ENCODE results near the gene ATOX1.

The ATOX1 gene

GRCh38 chr5:151697452-151697851 is 61.0 kb downstream of the ATOX1 start:
- DNase-seq (ENCODE audit: low read depth), result no peak

- DNase-seq (ENCODE audit: low read depth), result no peak
These were observed 61.9 kb downstream of the ATOX1 start for GRCh38 chr5:151696470-151697061.

DNA sequence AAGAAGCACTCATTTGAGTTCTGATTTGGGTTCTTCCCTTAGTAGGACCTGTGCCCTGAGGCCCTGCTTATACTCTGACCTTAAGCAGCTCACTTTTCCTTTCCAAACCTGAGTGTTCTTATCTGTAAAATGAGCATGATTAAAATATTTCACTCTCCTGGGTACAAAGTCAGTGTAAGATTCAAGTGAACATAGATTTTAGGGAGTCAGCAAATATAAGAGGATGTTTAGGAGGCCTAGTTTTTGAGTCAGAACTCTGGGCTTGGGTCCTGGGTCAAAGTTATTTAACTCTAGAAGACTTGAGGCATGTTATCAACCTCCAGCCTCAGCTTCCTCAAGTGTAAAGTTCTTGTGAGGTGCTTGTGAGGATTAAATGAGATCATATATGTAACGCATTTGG is 63.0 kb downstream of the ATOX1 start:
- DNase-seq (ENCODE audit: low read depth), result no peak

GRCh38 chr5:151694035-151694485 is 64.4 kb downstream of the ATOX1 start:
- no peak for DNase-seq (ENCODE audit: low read depth)

All from activated T-helper 9 cell treated with anti-CD3 and anti-CD28 coated beads, Interleukin-2, amount 50 U/mL, for 16 hours (primary cell).